ENCODE data around the gene AXL. TPM values are rescaled to one million over a fixed set of nuclear protein-coding genes. Genes with fewer than 3 reads are reported as not detected.

The AXL gene
- total and polyA plus RNA-seq, 2 of the 8 experiments (the other 6 are each of a cell fraction or from before 2014, with no cell fraction given): 35.3 to 51.0 TPM

Small RNA genes lying within 50 kb of the gene (small RNA-seq; reads per million reads assigned to genes)
- gene RN7SL34P (ENCODE audit: insufficient read depth): not detected

Other genes starting within 250 kb of the AXL start
- gene CYP2B6, start 227.9 kb upstream of the AXL start, total RNA-seq (2021; fragmentation: NEBNext Ultra II Directional; extraction: Animal tissue kit (Norgen Biotek cat#: 25700)): 3.6 and 5.4 TPM in 2 replicates
- gene CYP2B6, start 227.9 kb upstream of the AXL start, polyA plus RNA-seq (2011; rRNA removed): 1.2 and 2.8 TPM in 2 replicates
- gene CYP2A13, start 130.8 kb upstream of the AXL start, total RNA-seq (2021; fragmentation: NEBNext Ultra II Directional; extraction: Animal tissue kit (Norgen Biotek cat#: 25700)): 0.60 and 0.78 TPM in 2 replicates
- gene CYP2A13, start 130.8 kb upstream of the AXL start, polyA plus RNA-seq (2011; rRNA removed): 0.63 and 0.88 TPM in 2 replicates
- 0.34 TPM in 1 of 2 replicates, not detected in the other for gene CYP2F1, start 104.8 kb upstream of the AXL start, total RNA-seq (2021; fragmentation: NEBNext Ultra II Directional; extraction: Animal tissue kit (Norgen Biotek cat#: 25700))
- 0.17 and 1.0 TPM in 2 replicates for gene CYP2F1, start 104.8 kb upstream of the AXL start, polyA plus RNA-seq (2011; rRNA removed)
- 245 and 267 TPM in 2 replicates for gene CYP2S1, start 26.0 kb upstream of the AXL start, total RNA-seq (2021; fragmentation: NEBNext Ultra II Directional; extraction: Animal tissue kit (Norgen Biotek cat#: 25700))
- 97.9 and 210 TPM in 2 replicates for gene CYP2S1, start 26.0 kb upstream of the AXL start, polyA plus RNA-seq (2011; rRNA removed)
- 264 and 268 TPM in 2 replicates for gene HNRNPUL1, start 45.1 kb downstream of the AXL start, total RNA-seq (2021; fragmentation: NEBNext Ultra II Directional; extraction: Animal tissue kit (Norgen Biotek cat#: 25700))
- gene HNRNPUL1, start 45.1 kb downstream of the AXL start, polyA plus RNA-seq (2011; rRNA removed): 99.5 and 157 TPM in 2 replicates
- 21.1 and 27.1 TPM in 2 replicates for gene CCDC97, start 90.9 kb downstream of the AXL start, total RNA-seq (2021; fragmentation: NEBNext Ultra II Directional; extraction: Animal tissue kit (Norgen Biotek cat#: 25700))
- gene CCDC97, start 90.9 kb downstream of the AXL start, polyA plus RNA-seq (2011; rRNA removed): 19.8 and 32.6 TPM in 2 replicates
- 10.6 and 12.2 TPM in 2 replicates for gene TGFB1, start 134.7 kb downstream of the AXL start, total RNA-seq (2021; fragmentation: NEBNext Ultra II Directional; extraction: Animal tissue kit (Norgen Biotek cat#: 25700))
- gene TGFB1, start 134.7 kb downstream of the AXL start, polyA plus RNA-seq (2011; rRNA removed): 1.7 and 6.5 TPM in 2 replicates
- gene B9D2, start 144.9 kb downstream of the AXL start, total RNA-seq (2021; fragmentation: NEBNext Ultra II Directional; extraction: Animal tissue kit (Norgen Biotek cat#: 25700)): 4.9 and 5.0 TPM in 2 replicates
- gene B9D2, start 144.9 kb downstream of the AXL start, polyA plus RNA-seq (2011; rRNA removed): 6.3 and 9.0 TPM in 2 replicates
- gene TMEM91, start 157.3 kb downstream of the AXL start, total RNA-seq (2021; fragmentation: NEBNext Ultra II Directional; extraction: Animal tissue kit (Norgen Biotek cat#: 25700)): 4.2 and 5.3 TPM in 2 replicates
- 7.4 and 12.9 TPM in 2 replicates for gene TMEM91, start 157.3 kb downstream of the AXL start, polyA plus RNA-seq (2011; rRNA removed)
- gene EXOSC5, start 178.1 kb downstream of the AXL start, total RNA-seq (2021; fragmentation: NEBNext Ultra II Directional; extraction: Animal tissue kit (Norgen Biotek cat#: 25700)): 56.2 and 66.0 TPM in 2 replicates
- gene EXOSC5, start 178.1 kb downstream of the AXL start, polyA plus RNA-seq (2011; rRNA removed): 92.8 and 125 TPM in 2 replicates
- 14.2 and 15.2 TPM in 2 replicates for gene BCKDHA, start 178.6 kb downstream of the AXL start, total RNA-seq (2021; fragmentation: NEBNext Ultra II Directional; extraction: Animal tissue kit (Norgen Biotek cat#: 25700))
- gene BCKDHA, start 178.6 kb downstream of the AXL start, polyA plus RNA-seq (2011; rRNA removed): 69.6 and 103 TPM in 2 replicates
- gene B3GNT8, start 208.2 kb downstream of the AXL start, total RNA-seq (2021; fragmentation: NEBNext Ultra II Directional; extraction: Animal tissue kit (Norgen Biotek cat#: 25700)): 0.86 and 1.6 TPM in 2 replicates
- 0.55 and 0.67 TPM in 2 replicates for gene B3GNT8, start 208.2 kb downstream of the AXL start, polyA plus RNA-seq (2011; rRNA removed)
- gene DMAC2, start 220.7 kb downstream of the AXL start, total RNA-seq (2021; fragmentation: NEBNext Ultra II Directional; extraction: Animal tissue kit (Norgen Biotek cat#: 25700)): 86.8 and 92.2 TPM in 2 replicates
- 170 and 190 TPM in 2 replicates for gene DMAC2, start 220.7 kb downstream of the AXL start, polyA plus RNA-seq (2011; rRNA removed)
- gene ERICH4, start 223.9 kb downstream of the AXL start, total RNA-seq (2021; fragmentation: NEBNext Ultra II Directional; extraction: Animal tissue kit (Norgen Biotek cat#: 25700)): not detected in 2 replicates
- not detected in 2 replicates for gene ERICH4, start 223.9 kb downstream of the AXL start, polyA plus RNA-seq (2011; rRNA removed)

Measured in H1 (cell line).